ENCODE data around the gene EVX2.

EVX2 gene

DNA sequence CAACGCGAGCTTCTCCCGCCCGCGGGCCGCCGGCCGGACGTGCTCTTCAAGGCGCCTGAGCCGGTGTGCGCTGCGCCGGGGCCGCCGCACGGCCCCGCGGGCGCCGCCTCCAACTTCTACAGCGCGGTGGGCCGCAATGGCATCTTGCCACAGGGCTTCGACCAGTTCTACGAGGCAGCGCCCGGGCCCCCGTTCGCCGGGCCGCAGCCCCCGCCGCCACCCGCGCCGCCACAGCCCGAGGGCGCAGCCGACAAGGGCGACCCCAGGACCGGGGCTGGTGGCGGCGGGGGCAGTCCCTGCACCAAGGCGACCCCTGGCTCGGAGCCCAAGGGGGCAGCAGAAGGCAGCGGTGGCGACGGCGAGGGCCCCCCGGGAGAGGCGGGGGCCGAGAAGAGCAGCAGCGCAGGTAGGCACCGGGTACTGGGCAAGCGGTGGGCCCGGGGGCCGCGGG is 24.0 kb upstream of the EVX2 start:
- no peak for DNase-seq (ENCODE audit: low spot score)

DNA sequence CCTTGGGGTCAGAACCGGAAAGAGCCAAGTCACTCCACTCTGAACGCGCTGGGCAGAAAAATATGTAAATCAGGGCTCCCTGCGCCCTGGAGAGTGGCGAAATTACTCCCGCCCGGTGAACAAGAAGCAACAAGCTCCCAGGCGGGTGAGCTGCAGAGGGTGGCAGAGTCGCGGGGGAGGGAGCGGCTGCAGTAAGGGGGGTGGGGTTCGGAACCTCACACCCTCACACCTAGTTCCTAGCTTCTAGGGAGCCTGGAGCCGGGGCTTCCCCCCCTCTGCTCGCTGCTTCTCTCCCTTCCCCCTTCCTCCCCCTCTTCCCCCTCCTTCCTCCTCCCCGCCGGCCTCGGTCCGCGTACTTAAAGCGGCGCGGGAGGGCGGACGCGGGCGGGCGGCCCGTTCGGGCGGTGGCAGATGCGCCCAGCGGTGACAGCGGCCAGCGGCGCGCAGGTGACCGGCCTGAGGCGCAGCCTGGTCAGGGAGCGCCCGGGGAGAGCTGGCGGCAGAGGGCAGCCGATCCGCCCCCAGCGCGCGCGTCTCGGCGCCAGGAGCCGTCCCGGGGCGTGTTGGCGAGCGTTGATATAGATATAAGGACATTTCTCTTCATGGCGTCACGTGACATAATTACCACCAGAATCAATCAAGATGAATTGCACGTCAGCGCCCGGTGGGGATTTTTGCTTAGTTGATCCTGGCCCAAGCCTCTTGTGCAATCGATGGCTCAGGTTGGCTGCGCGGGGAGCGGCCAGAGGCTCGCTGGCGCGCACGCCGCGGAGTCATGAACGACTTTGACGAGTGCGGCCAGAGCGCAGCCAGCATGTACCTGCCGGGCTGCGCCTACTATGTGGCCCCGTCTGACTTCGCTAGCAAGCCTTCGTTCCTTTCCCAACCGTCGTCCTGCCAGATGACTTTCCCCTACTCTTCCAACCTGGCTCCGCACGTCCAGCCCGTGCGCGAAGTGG is 23.1 kb upstream of the EVX2 start, which contains the start of gene HOXD11:
Gene HOXD11 (plus strand): TSS at position 700 of the 959 bp plus-strand sequence. CDS start 76 bp downstream, at position 776.
- DNase-seq (ENCODE audit: low spot score) = no peak

DNA sequence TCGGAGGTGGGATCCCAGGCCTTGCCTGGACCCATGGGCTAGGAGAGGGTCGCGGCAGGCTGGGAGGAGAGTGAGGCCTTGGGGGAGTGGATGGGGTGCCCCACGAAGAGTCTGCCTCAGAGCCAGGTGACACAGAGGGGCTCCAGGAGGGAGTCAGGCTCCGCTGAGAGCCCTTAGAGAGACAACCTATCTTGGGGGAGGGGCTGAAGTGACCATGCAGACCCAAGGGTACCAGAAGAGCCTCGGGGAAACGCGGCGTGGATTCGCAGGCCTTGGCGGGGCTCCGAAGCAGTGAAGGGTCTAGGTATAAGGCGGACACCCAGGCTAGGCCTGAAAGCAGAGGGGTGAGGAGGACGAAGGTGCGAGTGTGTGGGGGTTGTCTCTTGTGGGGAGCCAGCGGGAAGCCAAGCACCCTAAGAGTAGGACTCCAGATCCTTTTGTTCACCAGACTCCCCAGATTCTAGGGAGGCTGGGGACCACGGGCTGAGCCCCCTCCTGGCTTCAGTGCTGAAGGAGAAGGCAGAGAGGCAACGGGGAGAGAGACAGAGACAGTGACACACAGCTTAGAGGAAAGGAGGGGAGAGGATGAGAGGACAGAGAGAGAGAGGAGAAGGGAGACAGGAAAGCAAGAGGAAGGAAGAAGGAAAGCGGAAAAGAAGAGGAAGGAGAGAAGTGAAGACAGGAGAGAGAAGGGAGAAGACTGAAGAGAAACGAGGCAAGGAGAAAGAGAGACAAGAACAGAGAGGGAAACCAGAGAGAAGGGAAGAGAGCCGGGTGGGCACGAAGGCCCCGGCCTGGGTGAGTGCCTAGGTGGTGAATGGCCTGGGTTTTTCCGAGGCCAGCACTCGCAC is 22.2 kb upstream of the EVX2 start:
- no peak for DNase-seq (ENCODE audit: low spot score)

DNA sequence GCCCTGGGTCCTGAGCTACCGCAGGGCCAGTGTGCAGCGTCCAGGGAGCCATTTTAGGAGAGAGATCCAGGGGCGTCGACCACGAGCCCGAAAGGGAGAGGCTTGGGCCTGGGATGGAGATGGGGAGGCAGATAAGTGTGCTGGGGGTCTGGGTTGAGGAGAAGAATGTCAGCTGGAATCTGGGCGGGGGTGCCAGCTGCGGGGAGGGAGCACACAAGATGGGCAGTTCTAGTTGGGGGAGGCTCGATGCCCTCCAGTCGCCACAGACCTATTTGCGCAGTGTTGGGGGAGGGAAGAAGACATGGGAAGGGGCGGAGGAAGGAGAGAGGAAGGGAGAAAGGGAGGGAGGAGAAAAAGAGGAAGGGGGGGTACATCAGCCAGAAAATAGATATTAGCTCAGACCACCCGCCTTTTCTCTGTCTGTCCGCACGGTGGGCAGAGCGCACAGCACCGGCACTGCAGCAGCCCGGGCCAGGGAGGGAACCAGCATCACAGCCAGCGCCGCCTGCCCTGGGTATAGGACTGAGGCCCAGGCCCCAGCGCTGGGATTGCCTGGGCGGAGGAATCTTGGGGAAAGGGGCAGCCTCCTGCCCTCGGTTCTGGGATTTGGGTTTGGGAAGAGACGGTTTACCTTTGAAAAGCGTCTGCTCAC is 21.4 kb upstream of the EVX2 start:
- DNase-seq (ENCODE audit: low spot score) = no peak

DNA sequence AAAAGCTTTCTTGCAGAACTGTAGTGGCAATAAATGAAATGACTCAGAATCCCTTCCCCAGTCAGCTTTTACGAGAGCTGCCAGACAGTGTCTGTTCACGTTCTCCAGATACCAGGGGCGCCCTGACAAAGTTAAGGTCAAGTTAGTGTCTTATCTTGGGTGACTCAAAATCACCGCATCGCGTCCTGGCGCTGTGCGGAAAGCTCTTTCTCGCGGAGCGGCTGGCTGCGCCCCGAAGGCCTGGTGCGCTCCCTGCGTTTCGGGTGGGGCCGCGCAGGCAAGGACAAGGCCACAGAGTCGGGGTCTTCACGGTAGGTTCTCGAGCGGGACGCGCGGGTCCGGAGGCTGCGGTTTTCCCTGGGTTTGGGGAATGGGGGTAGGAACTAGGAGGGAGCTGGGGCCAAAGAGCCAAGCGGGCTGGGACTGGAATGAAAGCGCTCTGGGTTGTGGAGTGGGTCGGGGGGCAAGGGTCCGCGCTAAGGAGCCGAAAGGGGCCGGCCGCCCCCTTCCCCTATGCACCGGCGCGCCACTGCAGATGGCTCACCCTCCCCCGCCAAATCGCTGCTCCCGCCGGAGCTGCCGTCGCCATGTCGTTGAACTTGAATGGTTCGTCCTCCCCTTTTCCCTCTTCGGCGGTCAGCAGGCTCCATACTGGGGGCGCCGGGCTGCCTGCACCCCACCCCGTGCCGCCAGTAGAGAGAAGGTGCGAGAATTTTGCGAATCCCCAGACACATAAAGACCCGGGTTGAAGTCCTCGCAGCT is 20.7 kb upstream of the EVX2 start:
- DNase-seq (ENCODE audit: low spot score) = no peak

- DNase-seq (ENCODE audit: low spot score) = no peak
These were observed 20.1 kb upstream of the EVX2 start for GRCh38 chr2:176103742-176104315.

- no peak for DNase-seq (ENCODE audit: low spot score)
These were observed 19.4 kb upstream of the EVX2 start for GRCh38 chr2:176103194-176103593.

DNA sequence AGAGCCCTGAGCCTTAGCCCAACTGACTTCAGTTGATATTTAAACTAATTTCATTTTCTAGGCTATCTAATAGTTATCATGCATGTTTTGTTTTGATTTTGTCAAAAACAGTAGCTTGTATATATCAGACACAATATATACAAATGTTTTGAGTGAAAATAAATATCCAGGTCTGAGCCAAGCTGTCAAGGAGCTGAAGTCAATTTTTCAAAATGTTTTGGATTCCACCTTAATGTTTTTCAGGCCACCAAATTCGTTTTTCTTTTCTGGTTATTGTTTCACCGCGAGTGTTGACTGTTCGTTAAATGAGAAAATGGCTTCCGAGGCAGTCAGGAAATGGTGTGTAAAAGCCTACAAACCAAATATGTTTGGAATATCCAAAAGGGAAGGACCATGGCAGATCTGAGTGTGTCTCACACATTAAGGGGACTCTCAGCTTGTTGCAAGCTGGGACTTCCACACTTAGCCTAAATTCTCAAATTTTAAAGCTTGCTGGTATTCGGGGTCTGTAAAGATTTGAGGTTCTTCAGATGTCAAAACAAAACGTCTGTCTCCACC is 18.6 kb upstream of the EVX2 start:
- no peak for DNase-seq (ENCODE audit: low spot score)

GRCh38 chr2:176101842-176102241 is 18.1 kb upstream of the EVX2 start:
- DNase-seq (ENCODE audit: low spot score) = no peak

- DNase-seq (ENCODE audit: low spot score) = no peak
These were observed 17.6 kb upstream of the EVX2 start for GRCh38 chr2:176101216-176101830.

DNA sequence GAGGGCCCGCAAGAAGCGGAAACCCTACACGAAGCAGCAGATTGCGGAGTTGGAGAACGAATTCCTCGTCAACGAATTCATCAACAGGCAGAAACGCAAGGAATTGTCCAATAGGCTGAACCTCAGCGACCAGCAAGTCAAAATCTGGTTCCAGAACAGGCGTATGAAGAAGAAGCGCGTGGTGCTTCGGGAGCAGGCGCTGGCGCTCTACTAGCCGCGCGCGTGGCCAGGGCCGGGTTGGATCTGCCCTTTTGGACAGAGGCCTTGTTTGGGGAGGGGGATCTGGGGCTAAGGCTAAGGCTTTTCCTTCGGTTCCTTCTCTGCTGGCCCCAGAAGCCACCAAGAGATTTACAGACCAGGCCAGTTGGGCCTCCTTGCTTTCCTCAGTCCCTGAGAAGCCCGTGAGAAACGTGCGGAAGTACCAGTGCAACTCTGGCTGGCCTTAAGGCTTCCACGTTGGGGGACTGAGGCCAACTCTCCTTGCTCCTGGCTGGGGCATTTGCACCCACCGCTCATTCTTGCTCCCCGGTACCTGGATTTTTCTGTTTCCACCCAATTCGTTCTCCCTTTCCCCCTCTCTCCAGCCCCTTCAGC is 16.9 kb upstream of the EVX2 start:
- DNase-seq (ENCODE audit: low spot score) = no peak

- no peak for DNase-seq (ENCODE audit: low spot score)
These were observed 16.2 kb upstream of the EVX2 start, which contains the start of gene HOXD12 for GRCh38 chr2:176099728-176100546. Gene HOXD12, plus strand, starts transcription at chr2:176099795. Its CDS starts 7 bp downstream, at chr2:176099802.

GRCh38 chr2:176099159-176099727 is 15.5 kb upstream of the EVX2 start:
- no peak for DNase-seq (ENCODE audit: low spot score)

GRCh38 chr2:176098366-176099158 is 14.8 kb upstream of the EVX2 start:
- no peak for DNase-seq (ENCODE audit: low spot score)

GRCh38 chr2:176097820-176098365 is 14.1 kb upstream of the EVX2 start:
- DNase-seq (ENCODE audit: low spot score) = no peak

GRCh38 chr2:176096986-176097819 is 13.4 kb upstream of the EVX2 start:
- peak; percentile 66 for DNase-seq (ENCODE audit: low spot score)

All from germinal center (tissue), 1 donor.